SK-MEL-5 (cell line): ENCODE measurements around the gene ATF1. TPM values are rescaled to one million over a fixed set of nuclear protein-coding genes. Genes with fewer than 3 reads are reported as not detected.
"Not testable (repeated sequence)": the region's sequence is repeated elsewhere in the genome, so short reads cannot be mapped to it uniquely, and the experiment has no call there.

ENCODE experiments used
- DNase-seq: peaks from one replicate; pipeline ENCODE4 v3.0.0-alpha.2; 2016; ENCODE audit warnings: low read depth, low spot score
- in situ Hi-C: cut with HindIII; loops from 2 replicates; pipeline ENCODE4 v1.10.0; 2016; ENCODE audit warnings: low sequenced_read_pairs, high pct_unique_total_duplicates, low pct_unique_long_range_greater_than_20kb
- small RNA-seq, 2 experiments: library from RNA; depleted of rRNA; stranded (forward); fragments of <200 nt; gene quantifications; one replicate each; pipeline ENCODE3, GENCODE V24; 2014
- total RNA-seq: library from RNA; depleted of rRNA; stranded (reverse); fragments of >200 nt; shearing (Covaris generic); gene quantifications from 2 replicates; pipeline ENCODE4 v1.2.3, GENCODE V29; 2014; rRNA removed

The ATF1 gene
- total RNA-seq, 1 experiment from 2014 or later: 32.1 TPM

DNA sequence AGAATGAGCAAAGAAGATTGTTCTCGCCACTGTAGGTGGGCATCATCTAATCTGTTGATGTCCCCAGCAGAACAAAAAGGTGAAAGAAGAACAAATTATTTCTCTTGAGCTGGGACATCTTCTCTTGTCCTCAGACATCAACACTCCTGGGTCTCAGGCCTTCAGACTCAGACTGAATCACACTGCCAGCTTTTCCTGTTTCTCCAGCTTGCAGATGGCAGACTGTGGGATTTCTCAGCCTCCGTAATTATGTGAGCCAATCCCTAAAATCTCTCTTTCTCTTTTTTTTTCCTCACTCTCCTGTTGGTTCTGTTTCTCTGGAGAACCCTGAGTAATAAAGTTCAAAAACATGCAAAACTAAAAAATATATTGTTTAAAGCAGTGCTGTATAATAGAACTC, 75.1 kb downstream of the ATF1 start:
- in situ Hi-C loops: no loop called here
- no peak for DNase-seq

DNA sequence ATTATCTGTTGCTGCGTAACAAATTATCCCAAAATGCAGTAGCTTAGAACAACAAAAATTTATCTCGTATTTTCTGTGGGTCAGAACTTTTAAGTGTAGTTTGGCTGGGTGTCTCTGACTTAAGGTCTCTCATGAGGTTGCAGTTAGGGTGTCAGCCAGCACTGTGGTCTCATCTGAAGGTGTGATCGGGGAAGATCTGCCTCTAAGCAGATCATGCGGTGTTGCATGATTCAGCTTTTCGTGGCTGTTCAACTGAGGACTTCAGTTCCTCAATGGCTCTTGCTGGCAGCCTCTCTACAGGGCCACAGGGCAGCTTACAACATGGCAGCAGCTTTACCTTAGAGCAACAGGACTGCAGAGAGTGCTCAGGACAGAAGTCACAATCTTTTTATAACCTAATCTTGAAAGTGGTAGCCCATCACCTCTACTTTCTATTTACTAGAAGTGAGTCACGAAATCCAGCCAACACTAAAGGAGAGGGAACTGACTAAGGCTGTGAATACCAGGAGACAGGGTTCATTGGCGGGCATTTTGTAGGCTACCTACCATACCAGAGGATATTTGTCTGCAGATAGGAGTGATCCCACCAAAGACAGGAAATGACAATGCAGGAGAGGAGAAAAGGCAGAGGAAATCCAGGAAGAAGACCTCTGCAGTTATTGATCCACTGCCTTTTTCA, 77.0 kb downstream of the ATF1 start:
- DNase-seq: no peak
- in situ Hi-C loops: no loop called here

GRCh38 chr12:50841716-50842531, 78.0 kb downstream of the ATF1 start:
- no peak for DNase-seq
- in situ Hi-C loops: no loop called here

DNA sequence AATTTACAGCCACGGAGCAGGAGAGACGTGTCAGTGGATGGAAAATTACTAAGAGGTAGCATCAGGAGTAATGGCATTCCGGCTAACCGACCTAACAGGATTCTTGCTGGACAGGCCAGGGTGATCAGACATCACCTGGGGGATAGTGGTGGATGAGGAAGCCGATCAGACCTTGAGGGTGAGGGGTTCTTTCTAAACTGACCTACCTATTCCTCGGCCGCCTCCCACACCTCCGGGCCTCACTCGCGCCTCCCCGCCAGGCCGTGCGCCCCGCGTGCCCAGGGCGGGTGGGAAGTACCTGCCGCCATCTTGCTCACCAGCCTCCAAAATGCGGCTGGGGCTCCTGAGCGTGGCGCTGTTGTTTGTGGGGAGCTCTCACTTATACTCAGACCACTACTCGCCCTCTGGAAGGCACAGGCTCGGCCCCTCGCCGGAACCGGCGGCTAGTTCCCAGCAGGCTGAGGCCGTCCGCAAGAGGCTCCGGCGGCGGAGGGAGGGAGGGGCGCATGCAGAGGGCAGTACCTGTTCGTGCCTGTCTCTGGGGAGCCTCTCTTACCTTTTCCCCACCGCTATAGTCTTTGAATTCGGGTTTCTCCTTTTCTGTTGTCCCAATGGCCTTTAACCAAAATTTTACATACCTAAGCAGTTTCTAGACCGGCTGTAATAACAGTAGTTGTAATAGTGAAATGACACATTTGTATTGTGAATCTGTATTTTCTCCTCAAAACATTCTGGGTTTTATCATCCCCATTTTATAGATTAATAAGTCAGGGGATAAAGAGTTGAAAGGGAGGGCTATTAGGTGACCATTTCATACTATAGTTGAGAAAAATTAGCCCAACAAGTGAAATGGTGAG, 79.0 kb downstream of the ATF1 start, which contains the start of gene TMPRSS12:
TSS of gene TMPRSS12 (plus strand) at position 290 of the 857 bp plus-strand sequence. CDS start at position 329, 39 bp downstream.
- DNase-seq: no peak
- in situ Hi-C loops: no loop called here

DNA sequence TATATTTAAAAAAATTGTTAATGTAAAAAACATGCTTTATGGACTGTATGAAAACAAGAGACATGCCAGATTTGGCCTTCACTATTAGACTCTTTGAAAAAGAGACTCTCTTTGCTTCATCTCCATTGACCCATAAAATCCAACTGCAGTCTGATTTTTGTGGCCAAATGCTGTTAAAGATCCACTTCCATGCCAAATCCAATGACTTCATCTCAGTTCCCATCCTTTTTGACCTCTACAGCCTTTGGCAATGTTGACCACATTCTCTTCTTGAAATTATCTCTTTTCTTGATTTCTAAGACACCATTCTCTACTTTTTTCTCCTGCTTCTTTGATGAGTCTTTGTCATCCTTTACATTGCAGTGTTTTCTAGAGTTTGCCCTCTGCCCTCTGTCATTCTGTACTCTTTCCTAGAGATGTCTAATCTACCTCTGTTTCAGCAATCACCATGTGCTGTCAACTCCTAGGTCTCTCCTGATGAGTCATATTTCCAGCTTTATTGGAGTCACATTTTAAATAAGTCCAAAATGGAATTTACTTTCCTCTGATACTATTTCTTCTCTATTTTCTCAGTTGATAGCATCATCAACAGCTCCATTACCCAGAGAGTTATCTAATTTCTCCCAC, 81.2 kb downstream of the ATF1 start:
- DNase-seq: no peak
- in situ Hi-C loops: no loop called here

DNA sequence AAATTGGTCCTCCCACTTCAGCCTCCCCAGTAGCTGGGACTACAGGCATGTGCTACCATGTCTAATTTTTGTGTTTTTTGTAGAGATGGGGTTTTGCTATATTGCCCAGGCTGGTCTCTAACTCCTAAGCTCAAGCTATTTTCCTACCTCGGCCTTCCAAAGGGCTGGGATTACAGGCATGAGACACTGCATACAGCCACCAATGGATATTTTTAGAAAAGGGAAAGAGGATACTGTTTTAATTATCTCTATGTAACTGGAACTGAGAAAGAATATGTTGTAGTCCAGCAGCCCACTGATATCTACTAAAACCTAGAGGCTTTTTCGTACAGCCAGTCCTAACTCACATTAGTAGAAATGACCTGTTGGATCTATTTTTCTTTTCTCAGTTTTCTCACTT, 85.1 kb downstream of the ATF1 start:
- DNase-seq: no peak
- in situ Hi-C loops: no loop called here

GRCh38 chr12:50855218-50855617, 91.3 kb downstream of the ATF1 start:
- in situ Hi-C loops, DNase-seq: not testable (repeated sequence)

- in situ Hi-C loops: not testable (repeated sequence)
Measured at GRCh38 chr12:50855679-50856078, 91.8 kb downstream of the ATF1 start.

DNA sequence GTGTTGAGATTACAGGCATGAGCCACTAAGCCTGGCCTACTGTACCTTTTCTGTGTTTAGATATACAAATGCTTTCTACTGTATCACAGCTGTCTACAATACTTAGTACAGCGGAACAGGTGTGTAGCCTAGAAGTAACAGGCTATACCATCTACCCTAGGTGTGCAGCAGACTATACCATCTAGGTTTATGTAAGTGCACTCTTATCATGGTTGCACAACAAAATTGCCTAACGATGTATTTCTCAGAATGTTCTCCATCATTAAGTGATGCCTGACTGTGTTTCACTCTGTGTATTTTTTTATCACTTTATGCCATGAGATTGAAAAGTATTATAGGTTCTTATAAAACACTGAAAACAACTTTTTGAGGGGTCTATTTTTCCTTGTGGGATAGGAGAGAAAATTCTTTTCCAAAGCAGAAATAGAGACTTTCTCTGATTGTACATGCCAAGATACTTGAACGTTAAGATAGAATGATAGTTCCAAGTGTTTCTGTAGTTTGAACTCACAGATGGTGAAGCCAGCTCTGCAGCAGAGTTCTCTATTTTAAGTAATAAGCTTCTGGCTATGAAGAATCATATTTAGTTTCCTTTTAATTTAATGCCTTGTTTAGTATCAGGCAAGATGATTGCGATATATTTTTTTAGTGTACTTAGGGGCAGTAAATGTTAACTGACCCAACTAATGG, 95.9 kb downstream of the ATF1 start:
- in situ Hi-C loops: no loop called here

More at GRCh38 chr12:50855679-50856078, 91.8 kb downstream of the ATF1 start:
- DNase-seq: not testable (repeated sequence)

GRCh38 chr12:50862316-50862715, 98.4 kb downstream of the ATF1 start:
- peak; percentile 8 for DNase-seq
- in situ Hi-C loops: no loop called here

More for the DNA sequence above, 95.9 kb downstream of the ATF1 start:
- DNase-seq: no peak

DNA sequence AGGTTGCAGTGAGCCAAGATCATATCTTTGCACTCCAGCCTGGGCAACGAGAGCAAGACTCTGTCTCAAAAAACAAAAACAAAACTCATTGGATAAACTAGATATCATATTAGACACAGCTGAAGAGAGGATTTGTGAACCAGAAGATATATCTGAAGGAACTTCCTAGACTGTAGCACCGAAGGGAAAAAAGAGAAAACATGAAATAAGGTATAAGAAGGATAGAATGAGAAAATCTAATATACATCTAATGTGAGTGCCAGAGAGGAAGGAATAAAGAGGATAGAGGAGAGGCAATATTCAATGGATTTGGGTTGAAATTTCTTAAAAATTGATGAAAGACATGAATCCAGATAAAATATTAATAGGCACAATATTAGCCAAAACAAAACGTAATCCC, 101.4 kb downstream of the ATF1 start:
- in situ Hi-C loops: no loop called here
- DNase-seq: no peak

DNA sequence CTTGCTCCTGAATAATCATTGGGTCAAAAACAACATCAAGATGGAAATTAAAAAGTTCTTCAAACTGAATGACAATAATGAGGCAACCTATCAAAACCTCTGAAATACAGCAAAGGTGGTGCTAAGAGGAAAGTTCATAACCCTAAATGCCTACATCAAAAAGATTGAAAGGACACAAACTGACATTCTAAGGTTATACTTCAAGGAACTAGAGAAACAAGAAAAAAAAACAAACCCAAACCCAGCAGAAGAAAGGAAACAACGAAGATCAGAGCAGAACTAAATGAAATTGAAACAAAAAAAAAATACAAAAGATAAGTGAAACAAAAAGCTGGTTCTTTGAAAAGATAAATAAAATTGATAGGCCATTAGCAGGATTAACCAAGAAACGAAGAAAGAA, 105.0 kb downstream of the ATF1 start:
- DNase-seq, in situ Hi-C loops: not testable (repeated sequence)

Small RNAs within 50 kb of the gene (small RNA-seq; reads per million reads assigned to genes)
- gene AC013244.2 (0 reads per million in 2 experiments), gene RF00019 (0 reads per million in 2 experiments), gene RN7SL519P (0 reads per million in 2 experiments)

Other genes starting within 250 kb of the ATF1 start
- not detected in 2 replicates for gene TMPRSS12, start 78.8 kb downstream of the ATF1 start, total RNA-seq
- not detected in 2 replicates for gene HIGD1C, start 188.4 kb downstream of the ATF1 start, total RNA-seq